ENCODE data around the gene ADCY9.

ADCY9 gene

GRCh38 chr16:4105848-4106247 lies 10.4 kb downstream of the ADCY9 start:
- H3K4me3 ChIP-seq (ENCODE audit: low read length), result no peak overlapping the region
- no peak for DNase-seq (ENCODE audit: low read depth)
- no peak for TF ChIP-seq CTCF (conservative IDR thresholded peaks at IDR 0.05; ENCODE audit: low read depth, low read length)

- no peak for DNase-seq (ENCODE audit: low read depth)
- TF ChIP-seq CTCF (conservative IDR thresholded peaks at IDR 0.05; ENCODE audit: low read depth, low read length), result no peak
- no peak overlapping the region for H3K4me3 ChIP-seq (ENCODE audit: low read length)
These were observed 12.5 kb downstream of the ADCY9 start for GRCh38 chr16:4103745-4104144.

- TF ChIP-seq CTCF (conservative IDR thresholded peaks at IDR 0.05; ENCODE audit: low read depth, low read length), result no peak
- H3K4me3 ChIP-seq (ENCODE audit: low read length), result no peak overlapping the region
- no peak for DNase-seq (ENCODE audit: low read depth)
These were observed 14.6 kb downstream of the ADCY9 start for GRCh38 chr16:4101421-4102219.

- no peak for TF ChIP-seq CTCF (conservative IDR thresholded peaks at IDR 0.05; ENCODE audit: low read depth, low read length)
- no peak overlapping the region for H3K4me3 ChIP-seq (ENCODE audit: low read length)
- DNase-seq (ENCODE audit: low read depth), result no peak
These were observed 17.7 kb downstream of the ADCY9 start for GRCh38 chr16:4098501-4098900.

GRCh38 chr16:4097826-4098240 lies 18.4 kb downstream of the ADCY9 start:
- no peak overlapping the region for H3K4me3 ChIP-seq (ENCODE audit: low read length)
- no peak for TF ChIP-seq CTCF (conservative IDR thresholded peaks at IDR 0.05; ENCODE audit: low read depth, low read length)
- no peak for DNase-seq (ENCODE audit: low read depth)

GRCh38 chr16:4096509-4096908 lies 19.7 kb downstream of the ADCY9 start:
- no peak overlapping the region for H3K4me3 ChIP-seq (ENCODE audit: low read length)
- no peak for TF ChIP-seq CTCF (conservative IDR thresholded peaks at IDR 0.05; ENCODE audit: low read depth, low read length)
- DNase-seq (ENCODE audit: low read depth), result no peak

- no peak overlapping the region for H3K4me3 ChIP-seq (ENCODE audit: low read length)
- DNase-seq (ENCODE audit: low read depth), result no peak
- TF ChIP-seq CTCF (conservative IDR thresholded peaks at IDR 0.05; ENCODE audit: low read depth, low read length), result no peak
These were observed 22.0 kb downstream of the ADCY9 start for GRCh38 chr16:4094127-4094773.
